Colonic mucosa (tissue), 4 donors: Measurements from ENCODE around the gene CD2AP. TPM values are rescaled to one million over a fixed set of nuclear protein-coding genes. Genes with fewer than 3 reads are reported as not detected.

ENCODE experiments used
- DNase-seq: peaks from one replicate; pipeline ENCODE4 v3.0.0-alpha.2; 2020
- H3K27ac ChIP-seq: fragments of 200-600 bp; one replicate; pipeline ENCODE4 v1.8.0; 2021
- H3K27me3 ChIP-seq: fragments of 200-600 bp; one replicate; pipeline ENCODE4 v1.8.0; 2021
- H3K36me3 ChIP-seq: fragments of 200-600 bp; one replicate; pipeline ENCODE4 v1.8.0; 2021
- H3K4me1 ChIP-seq: fragments of 200-600 bp; one replicate; pipeline ENCODE4 v1.8.0; 2021; ENCODE audit warnings: mild to moderate bottlenecking
- H3K4me3 ChIP-seq: fragments of 200-600 bp; one replicate; pipeline ENCODE4 v1.8.0; 2021
- H3K9ac ChIP-seq, 2 donors: one replicate each; pipeline ENCODE4 v1.7.0; 2013; ENCODE audit warnings: control low read depth in 2 of 2, low read depth in 2 of 2, low read length in 2 of 2
- H3K9me3 ChIP-seq: fragments of 200-600 bp; one replicate; pipeline ENCODE4 v1.8.0; 2021
- CTCF ChIP-seq: fragments of 200-600 bp; IDR thresholded peaks from one replicate; pipeline ENCODE4 v1.8.0; 2022; ENCODE audit warnings: antibody characterized with exemption, mild to moderate bottlenecking
- intact Hi-C: fragments of 100-400 bp; cut with DNase I; formaldehyde crosslinking; loops from one replicate; pipeline ENCODE4 v1.14.1; 2022
- total RNA-seq, 2 donors: library from RNA; stranded (reverse); fragmentation: NEBNext Ultra II Directional in 1 of 2; extraction: Animal tissue kit (Norgen Biotek cat#: 25700) in 1 of 2; gene quantifications; one replicate each; pipeline ENCODE4 v1.2.1, GENCODE V29; 2021
- donor health status: healthy.
- donor health status: DM: no; HTN: no; CAD: no.
- donor health status: DM: no; HTN: no; CAD: no.

The CD2AP gene
- total RNA-seq, 2 donors from 2014 or later = 83.1 to 146 TPM

- Histone ChIP-seq H3K27ac (no peak overlapping the region), H3K4me3 (no peak overlapping the region), H3K36me3 (no peaks in the 10 kb centered on the region), H3K9ac (no peak overlapping the region), H3K4me1 (peaks cover under 1% of the 10 kb centered on the region), H3K9me3 (no peaks in the 10 kb centered on the region), H3K27me3 (no peaks in the 10 kb centered on the region)
- peak; percentile 69 for DNase-seq
- intact Hi-C loops = no loop called here
- TF ChIP-seq CTCF = no peak
Observed at GRCh38 chr6:47455533-47456209, 21.9 kb upstream of the CD2AP start.

- Histone ChIP-seq H3K9me3 (no peaks in the 10 kb centered on the region), H3K4me3 (no peak overlapping the region), H3K9ac (no peak overlapping the region), H3K4me1 (peaks cover 3% of the 10 kb centered on the region), H3K27me3 (no peaks in the 10 kb centered on the region), H3K27ac (peak overlapping the region; percentile 20), H3K36me3 (no peaks in the 10 kb centered on the region)
- intact Hi-C loops = no loop called here
- no peak for TF ChIP-seq CTCF
- DNase-seq = no peak
Observed at GRCh38 chr6:47456536-47456975, 21.0 kb upstream of the CD2AP start.

GRCh38 chr6:47457370-47457769 is 20.2 kb upstream of the CD2AP start:
- H3K27ac ChIP-seq = no peak overlapping the region
- no peaks in the 10 kb centered on the region for H3K9me3 ChIP-seq
- no peak overlapping the region for H3K9ac ChIP-seq
- no peaks in the 10 kb centered on the region for H3K36me3 ChIP-seq
- H3K4me1 ChIP-seq = peaks cover 3% of the 10 kb centered on the region
- intact Hi-C loops = no loop called here
- DNase-seq = no peak
- TF ChIP-seq CTCF = no peak
- no peak overlapping the region for H3K4me3 ChIP-seq
- no peaks in the 10 kb centered on the region for H3K27me3 ChIP-seq

- no peak for TF ChIP-seq CTCF
- H3K36me3 ChIP-seq = no peaks in the 10 kb centered on the region
- intact Hi-C loops = no loop called here
Observed at GRCh38 chr6:47464052-47464451, 13.5 kb upstream of the CD2AP start.

GRCh38 chr6:47465117-47465516 is 12.5 kb upstream of the CD2AP start:
- intact Hi-C loops = no loop called here
- Histone ChIP-seq H3K4me1 (peaks cover 3% of the 10 kb centered on the region), H3K27ac (no peak overlapping the region), H3K4me3 (no peak overlapping the region), H3K9ac (no peak overlapping the region), H3K36me3 (no peaks in the 10 kb centered on the region), H3K27me3 (no peaks in the 10 kb centered on the region), H3K9me3 (no peaks in the 10 kb centered on the region)
- no peak for TF ChIP-seq CTCF
- no peak for DNase-seq

More at GRCh38 chr6:47464052-47464451, 13.5 kb upstream of the CD2AP start:
- no peaks in the 10 kb centered on the region for H3K9me3 ChIP-seq
- no peaks in the 10 kb centered on the region for H3K27me3 ChIP-seq
- peaks cover 3% of the 10 kb centered on the region for H3K4me1 ChIP-seq
- DNase-seq = no peak
- H3K4me3 ChIP-seq = no peak overlapping the region
- H3K27ac ChIP-seq = no peak overlapping the region
- no peak overlapping the region for H3K9ac ChIP-seq
